GM19467 (cell line): Measurements from ENCODE around the gene TNRC6A.
"Not testable (repeated sequence)": the region's sequence is repeated elsewhere in the genome, so short reads cannot be mapped to it uniquely, and the experiment has no call there.

ENCODE experiments used
- ATAC-seq: cut with Tn5 transposase; IDR thresholded peaks from one replicate; pipeline ENCODE4 v1.9.1; 2021; ENCODE audit warnings: mild to moderate bottlenecking, moderate library complexity; ENCODE audit not compliant: unreplicated experiment

TNRC6A gene

DNA sequence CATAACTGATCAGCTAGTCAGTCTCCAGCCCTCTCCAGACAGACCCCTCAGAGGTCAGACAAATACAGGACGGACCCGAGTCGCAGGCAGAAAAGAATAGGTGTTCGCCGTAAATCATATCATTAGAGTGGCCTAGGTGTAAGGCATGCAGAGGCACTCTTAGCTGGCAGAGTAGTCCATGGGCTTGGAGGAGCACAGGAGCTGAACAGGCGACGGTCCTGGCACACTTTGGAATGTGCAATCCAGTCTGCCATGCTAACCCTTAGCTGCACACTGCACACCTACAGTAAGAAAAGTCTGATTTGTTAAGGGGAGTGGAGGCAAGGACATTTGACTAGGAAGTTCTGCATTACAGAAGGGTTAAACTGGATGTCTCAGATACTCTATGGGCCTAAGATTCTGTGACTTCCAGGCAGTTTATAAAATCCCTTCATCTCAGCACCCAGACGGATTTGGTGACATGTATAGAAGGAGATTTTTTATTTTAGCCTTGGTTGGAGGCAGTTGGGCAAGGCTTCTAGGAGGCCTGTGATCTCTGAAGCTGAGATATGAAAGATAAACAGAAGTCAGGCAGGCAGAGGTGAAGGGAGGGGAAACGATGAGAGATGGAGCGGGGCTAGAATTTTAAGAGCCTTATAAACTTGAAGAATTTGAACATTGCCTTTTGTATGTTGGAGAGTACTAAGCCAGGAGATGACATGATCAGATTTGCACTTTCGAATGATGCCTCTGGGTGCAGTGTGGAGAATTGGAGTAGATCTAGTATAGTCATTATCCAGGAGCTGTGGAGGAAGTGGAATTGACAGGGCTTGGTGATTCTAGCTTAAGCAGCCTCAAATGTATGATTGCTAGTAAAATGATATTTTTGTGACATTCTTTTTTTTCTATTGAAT is 81.7 kb downstream of the TNRC6A start:
- ATAC-seq, result no peak

DNA sequence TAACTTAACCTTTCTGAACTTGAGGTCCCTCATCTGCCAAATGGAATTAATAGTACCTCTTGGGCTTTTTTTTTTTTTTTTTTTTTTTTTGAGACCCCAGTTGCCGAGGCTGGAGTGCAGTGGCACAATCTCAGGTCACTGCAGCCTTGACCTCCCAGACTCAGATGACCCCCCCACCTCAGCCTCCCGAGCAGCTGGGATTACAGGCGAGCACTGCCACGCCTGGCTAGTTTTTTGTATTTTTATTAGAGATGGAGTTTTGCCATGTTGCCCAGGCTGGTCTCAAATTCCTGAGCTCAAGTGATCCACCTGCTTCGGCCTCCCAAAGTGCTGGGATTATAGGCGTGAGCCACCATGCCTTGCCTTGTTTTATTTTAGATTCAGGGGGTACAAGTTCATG is 83.4 kb downstream of the TNRC6A start:
- ATAC-seq, result not testable (repeated sequence)

DNA sequence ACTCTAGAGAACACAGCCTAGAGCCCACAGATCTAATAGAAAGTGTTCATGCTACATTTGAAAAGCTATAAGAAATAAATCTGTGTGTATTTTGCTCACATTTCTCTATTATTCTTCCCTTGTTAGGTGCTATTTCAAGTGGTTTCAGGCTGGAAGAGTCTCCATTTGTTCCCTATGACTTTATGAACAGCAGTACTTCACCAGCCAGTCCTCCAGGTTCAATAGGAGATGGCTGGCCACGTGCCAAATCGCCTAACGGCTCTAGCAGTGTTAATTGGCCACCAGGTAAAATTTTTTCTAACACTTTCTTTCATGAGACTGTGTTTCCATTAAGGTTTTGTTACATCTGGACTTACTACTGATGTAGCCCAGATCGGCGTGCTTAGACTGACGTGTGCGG is 85.6 kb downstream of the TNRC6A start:
- ATAC-seq, result no peak

DNA sequence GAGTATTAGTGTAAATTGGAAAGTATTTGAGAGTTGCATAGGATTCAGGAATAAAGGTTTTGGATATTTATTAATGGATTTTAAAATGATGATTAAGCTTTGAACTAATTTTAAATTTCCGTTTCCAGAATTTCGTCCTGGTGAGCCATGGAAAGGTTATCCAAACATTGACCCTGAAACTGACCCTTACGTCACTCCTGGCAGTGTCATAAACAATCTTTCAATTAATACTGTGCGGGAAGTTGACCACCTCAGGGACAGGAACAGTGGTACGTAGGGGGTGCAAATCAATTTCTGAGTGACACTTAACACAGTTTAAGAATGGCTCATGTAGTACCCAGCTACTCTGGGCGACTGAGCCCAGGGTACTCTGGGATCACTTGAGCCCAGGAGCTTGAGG is 87.2 kb downstream of the TNRC6A start:
- no peak for ATAC-seq

DNA sequence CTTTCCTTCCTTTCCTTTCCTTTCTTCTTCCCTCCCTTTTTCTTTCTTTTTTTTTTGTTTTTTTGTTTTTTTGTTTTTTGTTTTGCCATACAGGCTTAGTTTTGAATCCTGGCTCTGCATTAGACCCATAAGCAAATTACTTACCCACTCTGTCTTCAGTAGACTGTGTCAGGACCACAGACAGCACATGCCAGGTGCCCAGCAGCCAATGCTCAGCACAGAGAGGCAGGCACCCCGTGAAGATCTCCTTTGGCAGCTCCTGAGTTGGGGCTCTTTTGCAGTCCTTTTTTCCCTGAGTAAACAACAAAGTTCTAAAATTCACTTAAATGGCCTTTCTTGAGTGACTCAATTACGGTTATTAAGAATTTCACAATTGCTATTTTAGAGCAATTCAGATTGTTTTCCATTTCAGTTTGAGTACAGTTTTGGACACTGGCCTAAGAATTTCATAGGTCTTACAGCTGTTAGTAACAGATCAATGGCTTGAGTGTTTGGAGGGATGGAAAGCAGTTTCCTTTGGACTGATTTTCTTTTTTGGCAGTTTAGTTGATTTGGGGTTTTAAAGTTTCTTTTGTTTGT is 90.1 kb downstream of the TNRC6A start:
- no peak for ATAC-seq

DNA sequence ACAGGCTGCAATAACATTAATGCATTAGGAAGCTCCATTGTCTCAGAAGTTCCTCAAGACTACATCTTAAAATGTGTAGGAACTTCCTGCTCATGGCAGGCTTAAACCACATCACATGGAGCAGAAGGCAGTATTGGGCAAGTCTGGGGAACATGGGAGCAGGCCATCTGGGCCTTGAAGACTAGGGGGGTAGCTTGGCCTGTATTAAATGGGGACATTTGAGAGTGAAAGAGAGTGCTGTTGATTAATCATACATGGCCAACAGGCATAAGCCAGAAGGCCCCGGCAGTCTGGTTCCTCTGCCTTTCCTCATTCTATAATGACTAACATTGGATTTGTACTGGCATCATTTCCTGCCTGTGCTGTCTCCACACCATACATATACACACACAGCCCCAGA is 91.1 kb downstream of the TNRC6A start:
- no peak for ATAC-seq

DNA sequence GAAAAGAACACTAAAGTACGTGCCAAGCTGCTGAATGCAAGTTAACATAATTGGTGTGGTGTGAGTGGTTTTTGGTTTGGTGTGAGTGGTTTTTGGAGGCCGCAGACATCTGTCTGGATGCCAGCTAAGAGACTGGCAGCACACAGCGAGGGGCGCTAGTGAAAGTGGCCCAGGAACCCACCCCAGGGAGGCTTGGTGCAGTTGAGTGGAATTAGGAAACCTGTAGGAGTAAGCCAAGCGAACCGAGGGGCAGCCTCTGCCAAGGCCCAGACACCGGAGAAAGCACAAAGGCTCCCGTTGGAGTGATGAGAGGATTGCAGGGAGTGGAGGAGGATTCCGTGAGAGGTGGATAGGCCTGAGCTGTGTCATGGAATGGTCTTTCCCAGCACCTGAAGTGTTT is 91.7 kb downstream of the TNRC6A start:
- no peak for ATAC-seq

DNA sequence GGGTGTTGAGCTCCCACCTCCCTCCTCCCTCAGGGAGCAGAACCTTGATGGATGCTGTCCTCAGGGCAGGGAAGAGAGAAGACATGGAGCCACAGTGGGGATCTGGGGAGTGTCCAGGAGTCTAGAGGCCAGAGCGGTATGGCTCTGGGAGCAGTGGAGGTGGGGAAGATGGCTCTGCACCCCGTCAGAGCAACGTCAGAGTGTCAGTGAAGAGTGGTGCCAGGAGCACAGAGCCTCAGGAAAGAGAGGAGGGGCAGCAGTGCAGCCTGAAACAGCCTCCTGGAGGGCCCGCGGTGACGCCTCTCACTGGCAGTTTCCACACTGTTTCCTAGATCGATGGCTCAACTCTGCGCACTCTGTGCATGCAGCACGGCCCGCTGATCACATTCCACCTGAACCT is 93.1 kb downstream of the TNRC6A start:
- no peak for ATAC-seq

DNA sequence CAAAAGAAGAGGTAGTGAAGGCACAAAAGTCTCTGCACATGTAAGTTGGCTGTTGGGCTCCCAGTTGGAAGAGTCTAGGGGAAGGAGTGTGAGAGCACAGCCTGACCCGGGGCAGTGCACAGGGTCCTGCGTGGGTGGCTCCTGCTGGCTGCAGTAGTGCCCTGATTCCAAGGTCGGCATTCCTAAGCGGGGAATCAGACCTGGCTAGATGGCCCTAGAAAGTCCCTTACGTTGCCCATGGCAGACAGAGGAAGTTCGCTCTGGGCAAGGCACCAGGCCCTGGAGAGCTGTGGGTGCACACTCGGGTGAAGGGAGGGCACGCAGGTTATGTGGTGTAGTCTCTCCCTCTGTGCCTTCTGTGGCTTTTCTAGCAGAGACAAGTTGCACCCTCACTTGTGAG is 93.5 kb downstream of the TNRC6A start:
- no peak for ATAC-seq

DNA sequence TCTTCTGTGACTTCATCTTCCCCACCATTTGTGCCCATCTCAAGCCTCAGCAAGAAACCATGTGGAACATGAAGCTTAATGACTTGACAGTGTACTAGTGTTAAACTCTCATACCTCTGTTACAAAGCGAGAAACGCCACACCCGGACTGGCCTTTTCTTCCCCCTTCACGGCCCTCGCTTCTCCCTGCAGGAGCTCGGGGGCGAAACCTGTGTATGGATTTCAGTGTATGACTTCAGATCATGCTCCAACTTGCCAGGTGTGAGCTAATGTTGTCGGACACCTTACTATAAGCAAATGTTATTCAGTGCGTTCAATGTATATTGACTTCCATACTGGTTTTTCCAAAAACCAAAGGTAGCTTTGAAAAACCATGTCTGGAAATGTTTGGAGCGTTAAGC is 96.2 kb downstream of the TNRC6A start:
- ATAC-seq, result no peak

DNA sequence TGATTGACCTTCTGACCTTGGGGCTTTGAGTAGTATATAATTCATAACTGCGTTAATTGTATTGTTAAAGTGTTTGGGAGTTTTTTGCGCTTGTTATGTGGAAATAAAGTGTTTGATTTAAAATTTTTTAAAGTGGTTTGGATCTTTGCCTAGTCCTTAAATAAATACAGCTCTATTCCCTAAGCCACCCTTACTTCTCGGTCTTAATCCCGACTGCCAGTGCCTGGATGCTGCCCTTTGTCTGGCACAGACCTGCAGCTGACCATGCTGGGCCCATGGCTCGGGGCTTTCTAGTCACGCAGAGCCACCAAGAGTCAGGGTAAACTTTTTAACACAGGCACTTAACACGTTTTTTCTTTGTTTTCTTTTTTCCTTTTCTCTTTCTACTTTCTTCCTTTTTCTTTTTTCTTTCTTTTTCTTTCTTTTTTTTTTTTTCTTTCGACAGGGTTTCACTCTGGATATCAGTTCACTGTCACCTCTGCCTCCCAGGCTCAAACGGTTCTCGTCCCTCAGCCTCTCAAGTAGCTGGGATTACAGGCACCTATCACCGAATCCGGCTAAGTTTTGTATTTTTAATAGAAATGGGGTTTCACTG is 96.7 kb downstream of the TNRC6A start:
- no peak for ATAC-seq

DNA sequence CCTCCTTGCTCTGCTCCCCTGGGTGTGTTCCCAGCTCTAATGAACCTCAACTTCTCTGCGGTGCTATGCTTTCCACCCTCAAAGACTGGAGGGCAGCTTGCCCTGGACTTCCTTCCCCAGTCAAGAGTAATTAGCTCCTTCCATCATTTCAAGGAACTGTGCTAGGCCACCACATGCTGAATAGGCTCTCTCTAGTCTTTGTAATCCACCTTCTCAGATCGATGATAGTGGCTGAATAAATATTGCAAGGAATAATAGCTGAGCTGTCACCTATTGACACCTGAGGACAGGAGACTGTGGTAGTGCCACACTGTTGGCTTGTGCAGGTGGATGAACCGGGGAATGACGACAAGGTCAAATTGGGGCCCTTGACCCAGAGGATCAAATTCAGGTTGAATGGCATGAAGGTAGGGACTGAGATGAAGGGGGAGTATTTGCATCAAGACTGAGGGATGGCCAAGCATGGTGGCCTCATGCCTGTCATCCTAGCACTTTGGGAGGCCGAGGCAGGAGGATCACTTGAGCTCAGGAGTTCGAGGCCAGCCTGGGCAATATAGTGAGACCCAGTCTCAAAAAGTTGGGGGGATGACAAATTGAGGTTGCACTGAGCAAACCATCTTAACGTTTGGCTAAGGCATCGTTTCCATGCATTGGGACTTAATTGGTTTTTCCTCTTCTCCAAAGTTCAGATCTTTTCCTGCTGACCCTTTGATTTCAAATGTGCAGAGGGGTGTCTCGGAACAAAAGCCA is 97.5 kb downstream of the TNRC6A start:
- no peak for ATAC-seq

DNA sequence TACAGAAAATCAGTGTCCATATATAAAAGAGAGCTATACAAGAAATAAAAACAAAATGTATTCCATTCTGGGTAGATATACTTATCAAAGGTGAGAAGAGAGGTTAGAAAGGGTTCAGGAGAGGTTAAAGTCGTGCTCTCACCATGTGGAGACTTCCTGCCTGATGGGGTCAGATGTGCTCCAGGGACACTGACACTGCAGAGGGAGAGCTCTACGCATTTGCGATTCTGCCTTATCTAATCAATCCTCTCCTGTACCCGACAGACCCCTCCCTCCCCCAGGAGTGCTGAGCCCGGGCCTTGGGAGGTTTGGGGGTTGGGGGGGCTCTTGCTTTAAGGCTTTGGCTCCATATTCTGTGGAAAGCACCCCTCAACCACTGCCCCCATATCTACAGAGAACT is 99.7 kb downstream of the TNRC6A start:
- no peak for ATAC-seq

DNA sequence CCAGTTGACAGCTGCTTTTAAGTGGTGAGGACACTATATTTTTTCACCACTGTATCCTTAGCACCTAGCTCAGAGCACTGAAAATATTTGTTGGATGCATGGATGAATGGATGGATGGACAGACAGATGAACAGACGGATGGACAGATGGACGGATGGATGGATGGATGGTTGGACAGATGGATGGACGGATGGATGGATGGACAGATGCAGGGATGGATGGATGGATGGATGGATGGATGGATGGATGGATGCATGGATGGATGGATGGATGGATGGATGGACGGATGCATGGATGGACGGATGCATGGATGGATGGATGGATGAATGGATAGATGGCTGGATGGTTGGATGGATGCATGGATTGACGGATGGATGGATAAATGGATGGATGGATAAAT is 103.9 kb downstream of the TNRC6A start:
- ATAC-seq, result no peak

DNA sequence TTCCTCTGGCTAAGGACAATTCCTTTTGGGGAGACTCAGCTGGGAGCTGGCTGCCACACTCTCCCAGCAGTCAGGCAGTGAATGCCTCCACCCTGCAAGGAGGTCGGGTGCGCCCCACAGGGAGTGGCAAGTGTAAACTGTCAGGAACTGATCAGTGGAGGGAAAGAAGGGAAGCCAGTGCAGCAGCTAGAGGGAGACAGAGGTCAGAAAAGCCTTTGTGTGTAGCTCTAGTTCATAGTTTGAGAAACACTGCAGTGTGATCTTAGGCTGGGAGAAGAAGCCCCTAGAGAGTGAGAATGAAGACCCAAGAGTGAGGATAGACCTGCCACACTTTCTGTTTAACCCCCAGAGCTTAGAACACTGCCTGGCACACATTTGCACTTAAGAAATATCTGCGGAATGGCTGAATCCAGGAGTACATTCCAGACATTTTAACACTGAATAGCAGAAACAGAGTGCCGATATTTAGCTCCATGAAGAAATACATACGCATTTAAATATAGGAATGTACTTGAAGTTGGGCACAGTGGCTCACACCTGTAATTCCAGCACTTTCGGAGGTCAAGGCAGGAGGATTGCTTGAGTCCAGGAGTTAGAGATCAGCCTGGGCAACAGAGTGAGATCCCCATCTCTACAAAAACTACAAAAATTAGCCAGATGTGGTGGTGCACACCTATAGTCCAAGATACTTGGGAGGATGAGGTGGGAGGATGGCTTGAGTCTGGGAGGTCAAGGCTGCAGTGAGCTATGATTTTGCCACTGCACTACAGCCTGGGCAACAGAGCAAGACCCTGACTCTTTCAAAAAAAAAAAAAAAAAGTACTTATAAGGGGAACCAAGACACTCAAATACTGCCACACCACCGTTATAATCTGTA is 105.2 kb downstream of the TNRC6A start:
- no peak for ATAC-seq

DNA sequence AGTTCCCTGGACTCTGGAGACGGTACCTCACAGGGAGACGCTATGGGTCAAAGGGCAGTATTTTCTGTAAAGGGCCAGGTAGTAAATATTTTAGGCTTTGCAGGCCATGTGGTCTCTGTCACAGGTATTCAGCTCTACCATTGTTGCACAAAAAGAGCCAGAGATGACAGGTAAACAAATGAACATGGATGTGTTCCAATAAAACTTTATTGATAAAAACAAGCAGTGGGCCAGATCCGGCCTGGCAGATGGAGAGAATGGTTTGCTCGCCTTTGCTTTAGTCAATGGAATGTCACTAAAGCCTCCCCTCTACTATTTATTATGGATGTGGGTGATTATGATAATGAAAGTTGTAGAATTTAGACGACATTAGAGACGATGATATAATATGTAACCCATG is 107.4 kb downstream of the TNRC6A start:
- no peak for ATAC-seq

DNA sequence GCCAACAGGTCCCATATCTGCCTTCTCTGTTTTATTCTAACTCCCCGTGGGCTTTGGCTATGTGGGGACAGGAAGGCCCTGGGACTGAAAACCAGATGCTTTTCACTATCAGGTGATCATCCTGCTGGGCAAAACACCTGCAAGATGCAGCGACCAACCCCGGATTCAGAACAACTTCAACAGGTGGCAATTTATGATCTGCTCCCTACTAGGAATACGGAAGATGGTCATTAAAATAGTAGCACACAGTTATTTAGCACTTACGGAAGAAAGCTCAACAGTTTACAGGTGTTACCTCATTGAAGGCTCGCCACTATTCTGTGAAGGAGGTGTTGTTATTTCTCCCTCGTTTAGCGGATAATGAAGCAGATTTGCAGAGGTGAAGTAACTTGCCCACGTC is 108.5 kb downstream of the TNRC6A start:
- no peak for ATAC-seq

DNA sequence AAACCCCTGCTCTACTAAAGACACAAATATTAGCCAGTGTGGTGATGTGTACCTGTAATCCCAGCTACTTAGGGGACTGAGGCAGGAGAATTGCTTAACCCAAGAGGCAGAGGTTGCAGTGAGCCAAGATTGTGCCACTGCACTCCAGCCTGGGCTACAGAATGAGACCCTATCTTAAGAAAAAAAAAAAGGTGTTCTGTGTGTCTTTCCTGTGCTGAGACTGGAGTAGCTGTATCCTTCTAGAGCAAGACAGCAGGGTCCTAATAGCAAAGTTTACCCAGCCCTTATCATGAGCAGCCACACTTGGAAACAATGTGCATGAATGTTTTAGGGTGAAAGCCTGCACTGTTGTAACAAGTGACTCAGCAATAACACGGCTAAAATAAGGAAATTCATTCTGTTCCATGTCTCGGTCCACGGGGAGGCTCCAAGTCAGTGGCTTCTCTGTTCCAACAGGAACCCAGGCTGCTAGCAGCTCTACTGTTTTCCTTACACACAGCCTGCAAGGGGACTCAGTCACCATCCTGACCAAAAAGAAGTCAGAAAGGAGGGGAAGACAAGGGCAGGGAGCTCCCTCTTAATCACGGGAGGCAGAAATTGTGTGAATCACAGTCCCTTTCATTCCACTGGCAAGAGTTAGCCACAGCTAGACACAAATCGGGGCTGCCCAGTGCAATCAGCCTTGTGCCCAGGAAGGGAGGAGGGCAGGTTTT is 109.3 kb downstream of the TNRC6A start:
- no peak for ATAC-seq

DNA sequence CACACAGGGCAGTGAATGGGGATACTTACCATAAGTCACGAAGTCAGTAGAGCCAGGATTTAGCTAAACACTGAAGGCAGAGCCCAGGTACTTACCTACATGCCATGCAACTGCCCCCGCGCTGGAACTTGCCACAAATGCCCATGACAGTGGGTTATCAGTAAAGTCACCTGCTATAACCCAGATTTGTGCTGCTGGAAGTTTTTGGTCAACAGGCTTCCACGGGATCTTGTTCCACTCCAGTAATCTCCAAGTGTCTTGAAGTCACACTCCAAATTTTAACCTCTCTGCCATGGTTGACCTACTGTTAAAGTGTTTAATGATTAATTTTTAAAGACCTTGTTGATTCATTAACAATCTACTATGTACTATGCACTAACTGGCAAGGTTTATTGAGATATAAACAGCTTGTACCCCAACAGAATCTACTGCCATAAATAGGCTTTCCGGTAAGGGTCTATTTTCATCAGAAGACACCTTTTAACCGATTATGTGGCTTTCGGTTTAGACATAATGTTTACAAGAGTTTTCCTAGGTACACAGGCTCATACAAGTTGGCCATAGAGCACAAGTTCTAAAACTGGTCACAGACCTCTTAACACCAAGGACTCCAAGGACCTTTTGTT is 110.0 kb downstream of the TNRC6A start:
- no peak for ATAC-seq

DNA sequence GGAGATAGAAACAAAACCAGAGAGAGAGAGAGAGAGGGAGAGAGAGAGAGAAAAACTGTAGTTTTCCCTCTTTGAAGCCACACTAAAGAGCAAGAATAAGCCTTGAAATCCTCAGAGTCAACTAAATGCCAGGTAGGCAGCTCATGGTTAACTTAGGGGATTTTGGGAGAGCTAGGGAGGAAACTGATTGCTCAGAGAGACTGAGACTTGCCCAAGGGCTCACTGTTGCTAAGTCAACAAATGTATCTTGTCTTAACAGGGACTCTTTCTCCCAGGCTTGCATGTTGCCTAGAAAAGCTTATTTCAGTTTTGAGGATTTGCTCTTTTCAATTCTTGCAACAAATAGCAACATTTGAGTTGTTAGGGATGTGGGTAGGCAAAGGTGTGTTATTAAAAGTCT is 111.8 kb downstream of the TNRC6A start:
- ATAC-seq, result no peak
